ENCODE results near the gene ADARB2.
"Not testable (repeated sequence)": the region's sequence is repeated elsewhere in the genome, so short reads cannot be mapped to it uniquely, and the experiment has no call there.

The ADARB2 gene

GRCh38 chr10:1632596-1632995 lies 104.7 kb downstream of the ADARB2 start:
- DNase-seq = no peak

- no peak for DNase-seq
These were observed 105.2 kb downstream of the ADARB2 start for GRCh38 chr10:1632141-1632540.

- no peak for DNase-seq
These were observed 106.0 kb downstream of the ADARB2 start for GRCh38 chr10:1631282-1631681.

- no peak for DNase-seq
These were observed 107.0 kb downstream of the ADARB2 start for GRCh38 chr10:1630304-1630703.

GRCh38 chr10:1629326-1630198 lies 107.8 kb downstream of the ADARB2 start:
- no peak for DNase-seq

GRCh38 chr10:1628757-1629156 lies 108.6 kb downstream of the ADARB2 start:
- DNase-seq = no peak

GRCh38 chr10:1627945-1628344 lies 109.4 kb downstream of the ADARB2 start:
- no peak for DNase-seq

GRCh38 chr10:1626835-1627234 lies 110.5 kb downstream of the ADARB2 start:
- DNase-seq = no peak

- DNase-seq = no peak
These were observed 110.9 kb downstream of the ADARB2 start for GRCh38 chr10:1626410-1626809.

- no peak for DNase-seq
These were observed 111.6 kb downstream of the ADARB2 start for GRCh38 chr10:1625731-1626130.

- no peak for DNase-seq
These were observed 112.2 kb downstream of the ADARB2 start for GRCh38 chr10:1625079-1625478.

- DNase-seq = no peak
These were observed 113.1 kb downstream of the ADARB2 start for GRCh38 chr10:1624240-1624639.

- no peak for DNase-seq
These were observed 116.5 kb downstream of the ADARB2 start for GRCh38 chr10:1620803-1621202.

GRCh38 chr10:1617376-1618317 lies 119.7 kb downstream of the ADARB2 start:
- DNase-seq = not testable (repeated sequence)

GRCh38 chr10:1616701-1617100 lies 120.6 kb downstream of the ADARB2 start:
- not testable (repeated sequence) for DNase-seq

- DNase-seq = no peak
These were observed 122.0 kb downstream of the ADARB2 start for GRCh38 chr10:1615186-1615954.

- no peak for DNase-seq
These were observed 123.8 kb downstream of the ADARB2 start for GRCh38 chr10:1613511-1613910.

GRCh38 chr10:1612908-1613307 lies 124.4 kb downstream of the ADARB2 start:
- no peak for DNase-seq

GRCh38 chr10:1611936-1612550 lies 125.3 kb downstream of the ADARB2 start:
- DNase-seq = no peak

- no peak for DNase-seq
These were observed 126.1 kb downstream of the ADARB2 start for GRCh38 chr10:1610986-1611770.

- no peak for DNase-seq
These were observed 127.7 kb downstream of the ADARB2 start for GRCh38 chr10:1609648-1609970.
